Hepatocyte (in vitro differentiated cells): ENCODE data around the gene SAA1.

Experiments
- CTCF ChIP-seq: fragments of 200-600 bp; sonication (generic); IDR thresholded peaks from 2 replicates; pipeline ENCODE4 v1.5.1; 2016; ENCODE audit warnings: antibody characterized with exemption, mild to moderate bottlenecking; ENCODE audit not compliant: poor library complexity
- EZH2 ChIP-seq: fragments of 200-600 bp; sonication (generic); IDR thresholded peaks from 2 replicates; pipeline ENCODE4 v1.6.1; 2016; ENCODE audit warnings: antibody characterized with exemption, mild to moderate bottlenecking, borderline replicate concordance

GRCh38 chr11:18221274-18221876, 44.7 kb upstream of the SAA1 start:
- no peak for TF ChIP-seq CTCF
- no peak for TF ChIP-seq EZH2
